ENCODE data around the gene CCSER2.

DNA sequence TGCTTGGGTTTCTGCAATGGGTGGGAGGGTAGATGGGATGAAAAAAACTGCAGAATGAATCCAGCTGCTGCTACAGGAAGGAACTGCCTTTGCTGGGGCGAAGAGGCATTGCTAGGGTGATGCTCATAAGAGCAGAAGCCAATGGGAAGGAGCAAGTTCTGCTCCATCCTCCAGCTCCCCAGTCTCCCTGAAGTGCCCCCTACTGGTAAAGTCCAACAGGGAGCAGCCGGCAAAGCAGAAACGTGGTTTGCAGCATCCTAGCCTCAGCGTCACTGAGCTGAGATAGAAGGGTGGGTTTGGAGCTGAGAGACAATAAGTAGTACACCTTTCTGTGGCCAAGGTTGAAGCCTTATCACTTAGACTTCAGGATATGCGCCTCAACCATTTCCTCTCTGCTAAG, 220.5 kb downstream of the CCSER2 start:
- TF ChIP-seq BHLHE40 (IDR thresholded peaks at IDR 0.05; ENCODE audit: borderline replicate concordance) = no peak
- TF ChIP-seq, protein P1, sequence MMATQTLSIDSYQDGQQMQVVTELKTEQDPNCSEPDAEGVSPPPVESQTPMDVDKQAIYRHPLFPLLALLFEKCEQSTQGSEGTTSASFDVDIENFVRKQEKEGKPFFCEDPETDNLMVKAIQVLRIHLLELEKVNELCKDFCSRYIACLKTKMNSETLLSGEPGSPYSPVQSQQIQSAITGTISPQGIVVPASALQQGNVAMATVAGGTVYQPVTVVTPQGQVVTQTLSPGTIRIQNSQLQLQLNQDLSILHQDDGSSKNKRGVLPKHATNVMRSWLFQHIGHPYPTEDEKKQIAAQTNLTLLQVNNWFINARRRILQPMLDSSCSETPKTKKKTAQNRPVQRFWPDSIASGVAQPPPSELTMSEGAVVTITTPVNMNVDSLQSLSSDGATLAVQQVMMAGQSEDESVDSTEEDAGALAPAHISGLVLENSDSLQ (IDR thresholded peaks at IDR 0.05) = no peak
- TF ChIP-seq ARNT (IDR thresholded peaks at IDR 0.05) = no peak
- no peak for TF ChIP-seq NFRKB (IDR thresholded peaks at IDR 0.05)
- TF ChIP-seq FOXM1 (IDR thresholded peaks at IDR 0.05; ENCODE audit: borderline replicate concordance) = no peak
- no peak for TF ChIP-seq HDGF (IDR thresholded peaks at IDR 0.05; ENCODE audit: borderline replicate concordance)
- no peak for TF ChIP-seq FOXA1 (IDR thresholded peaks at IDR 0.05)
